GM12875 (cell line): ENCODE data around the gene CD276.

ENCODE experiments used
- H3K4me3 ChIP-seq: one replicate; pipeline ENCODE4 v1.5.1; 2011; ENCODE audit warnings: low read depth, low read length, control low read depth
- TF ChIP-seq, protein P1 (sequence below): IDR thresholded peaks from 2 replicates; pipeline ENCODE4 v1.5.1; 2011; ENCODE audit warnings: low read depth, mild to moderate bottlenecking, control low read depth, inconsistent platforms, low read length, moderate library complexity, borderline replicate concordance; ENCODE audit not compliant: insufficient read depth

The CD276 gene

GRCh38 chr15:73679180-73679579, 5.0 kb upstream of the CD276 start:
- no peak overlapping the region for H3K4me3 ChIP-seq
- TF ChIP-seq, protein P1, sequence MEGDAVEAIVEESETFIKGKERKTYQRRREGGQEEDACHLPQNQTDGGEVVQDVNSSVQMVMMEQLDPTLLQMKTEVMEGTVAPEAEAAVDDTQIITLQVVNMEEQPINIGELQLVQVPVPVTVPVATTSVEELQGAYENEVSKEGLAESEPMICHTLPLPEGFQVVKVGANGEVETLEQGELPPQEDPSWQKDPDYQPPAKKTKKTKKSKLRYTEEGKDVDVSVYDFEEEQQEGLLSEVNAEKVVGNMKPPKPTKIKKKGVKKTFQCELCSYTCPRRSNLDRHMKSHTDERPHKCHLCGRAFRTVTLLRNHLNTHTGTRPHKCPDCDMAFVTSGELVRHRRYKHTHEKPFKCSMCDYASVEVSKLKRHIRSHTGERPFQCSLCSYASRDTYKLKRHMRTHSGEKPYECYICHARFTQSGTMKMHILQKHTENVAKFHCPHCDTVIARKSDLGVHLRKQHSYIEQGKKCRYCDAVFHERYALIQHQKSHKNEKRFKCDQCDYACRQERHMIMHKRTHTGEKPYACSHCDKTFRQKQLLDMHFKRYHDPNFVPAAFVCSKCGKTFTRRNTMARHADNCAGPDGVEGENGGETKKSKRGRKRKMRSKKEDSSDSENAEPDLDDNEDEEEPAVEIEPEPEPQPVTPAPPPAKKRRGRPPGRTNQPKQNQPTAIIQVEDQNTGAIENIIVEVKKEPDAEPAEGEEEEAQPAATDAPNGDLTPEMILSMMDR, result no peak

DNA sequence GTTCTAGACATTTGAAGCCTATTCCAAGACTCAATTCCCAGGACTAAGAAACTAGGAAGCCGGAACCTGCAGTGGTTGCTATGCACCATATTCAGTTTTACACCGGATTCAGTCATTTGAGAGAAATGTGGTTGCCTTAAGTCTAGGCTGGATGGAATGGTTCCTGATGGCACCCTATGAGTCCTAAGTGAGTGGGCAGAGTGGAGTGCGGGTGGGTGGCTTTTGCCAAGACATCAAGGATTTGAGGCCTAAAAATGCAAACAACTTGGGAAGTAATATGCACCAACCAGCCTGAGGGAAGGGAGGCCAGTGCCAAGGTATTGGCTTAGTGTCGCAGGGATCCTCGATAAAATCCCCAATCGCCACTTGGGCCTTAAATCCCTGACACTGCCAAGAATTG, 4.2 kb upstream of the CD276 start:
- TF ChIP-seq, protein P1, result no peak
- no peak overlapping the region for H3K4me3 ChIP-seq

- TF ChIP-seq, protein P1, result no peak
- H3K4me3 ChIP-seq, result no peak overlapping the region
Measured at GRCh38 chr15:73680549-73680948, 3.6 kb upstream of the CD276 start.

- H3K4me3 ChIP-seq, result no peak overlapping the region
- TF ChIP-seq, protein P1, result no peak
Measured at GRCh38 chr15:73681063-73681462, 3.1 kb upstream of the CD276 start.

- H3K4me3 ChIP-seq, result no peak overlapping the region
- TF ChIP-seq, protein P1, result no peak
Measured at GRCh38 chr15:73681856-73682599, 2.2 kb upstream of the CD276 start.

- TF ChIP-seq, protein P1, result no peak
Measured at GRCh38 chr15:73682600-73683090, 1.5 kb upstream of the CD276 start.

DNA sequence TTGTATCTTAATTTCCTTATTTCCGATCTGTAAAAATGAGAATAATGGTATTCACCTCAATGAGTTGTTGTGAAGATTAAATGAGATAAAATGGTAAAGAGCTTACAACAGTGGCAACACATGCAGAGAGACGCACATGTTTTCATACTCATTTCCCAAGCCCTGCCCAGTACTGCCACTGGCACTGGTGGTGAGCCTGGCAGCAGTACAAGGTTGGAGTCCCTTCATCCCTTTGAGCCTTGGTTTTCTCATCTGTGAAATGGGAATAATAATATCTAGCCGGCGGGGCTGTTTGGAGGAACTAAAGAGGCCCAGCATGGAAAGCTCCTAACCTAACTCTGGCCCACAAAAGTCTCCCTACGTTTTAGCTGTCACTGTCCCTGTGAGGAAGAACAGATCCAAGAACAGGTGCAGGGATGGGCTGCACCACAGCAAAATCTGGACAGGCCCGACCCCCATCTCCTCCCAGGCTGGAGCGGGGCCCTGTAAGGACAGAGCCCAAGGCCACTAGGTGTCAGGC, 866 bp upstream of the CD276 start:
- TF ChIP-seq, protein P1, result no peak
- no peak overlapping the region for H3K4me3 ChIP-seq

More at GRCh38 chr15:73682600-73683090, 1.5 kb upstream of the CD276 start:
- no peak overlapping the region for H3K4me3 ChIP-seq
